AG09309 (cell line): ENCODE measurements around the gene IKBKE.

ENCODE experiments used
- DNase-seq: peaks from one replicate; pipeline ENCODE4 v3.0.0-alpha.2; 2010; ENCODE audit warnings: low read depth
- H3K4me3 ChIP-seq: 2 replicates; pipeline ENCODE4 v1.5.1; 2011; ENCODE audit warnings: mild to moderate bottlenecking, low read depth, low read length, moderate library complexity; ENCODE audit not compliant: control insufficient read depth
- CTCF ChIP-seq: IDR thresholded peaks from 2 replicates; pipeline ENCODE4 v1.5.1; 2011; ENCODE audit warnings: mild to moderate bottlenecking, low read depth, low read length, inconsistent platforms; ENCODE audit not compliant: insufficient read depth, control insufficient read depth; ENCODE audit errors: missing control alignments

IKBKE gene

GRCh38 chr1:206459703-206460102 lies 10.6 kb upstream of the IKBKE start:
- H3K4me3 ChIP-seq = no peak overlapping the region
- DNase-seq = no peak
- TF ChIP-seq CTCF = no peak

- DNase-seq = no peak
- no peak overlapping the region for H3K4me3 ChIP-seq
- no peak for TF ChIP-seq CTCF
These were observed 9.3 kb upstream of the IKBKE start for GRCh38 chr1:206460836-206461426.

- peak; percentile 77 for TF ChIP-seq CTCF
These were observed 8.4 kb upstream of the IKBKE start for GRCh38 chr1:206461602-206462455.

GRCh38 chr1:206463137-206463536 lies 7.1 kb upstream of the IKBKE start:
- H3K4me3 ChIP-seq = no peak overlapping the region
- TF ChIP-seq CTCF = no peak
- no peak for DNase-seq

More at GRCh38 chr1:206461602-206462455, 8.4 kb upstream of the IKBKE start:
- DNase-seq = no peak
- H3K4me3 ChIP-seq = no peak overlapping the region

- no peak for TF ChIP-seq CTCF
- H3K4me3 ChIP-seq = no peak overlapping the region
- DNase-seq = no peak
These were observed 6.4 kb upstream of the IKBKE start for GRCh38 chr1:206463911-206464310.

- peak; percentile 79 for DNase-seq
These were observed 5.8 kb upstream of the IKBKE start for GRCh38 chr1:206464456-206464964.

More at GRCh38 chr1:206464456-206464964, 5.8 kb upstream of the IKBKE start:
- H3K4me3 ChIP-seq = no peak overlapping the region
- TF ChIP-seq CTCF = no peak
